Stimulated activated CD8-positive, alpha-beta memory T cell treated with anti-CD3 and anti-CD28 coated beads, Interleukin-7, amount 100 ng/mL, for 24 hours (primary cell): Measurements from ENCODE around the gene EFCAB10.
"Not testable (repeated sequence)": the region's sequence is repeated elsewhere in the genome, so short reads cannot be mapped to it uniquely, and the experiment has no call there.

Experiments used
- DNase-seq: peaks from one replicate; pipeline ENCODE4 v3.0.0-alpha.2; 2020; ENCODE audit warnings: low read depth

The EFCAB10 gene

GRCh38 chr7:105530546-105530945 is 50.7 kb downstream of the EFCAB10 start:
- DNase-seq: no peak

- DNase-seq: no peak
Observed at GRCh38 chr7:105530126-105530525, 51.2 kb downstream of the EFCAB10 start.

GRCh38 chr7:105527737-105528136 is 53.6 kb downstream of the EFCAB10 start:
- not testable (repeated sequence) for DNase-seq

DNA sequence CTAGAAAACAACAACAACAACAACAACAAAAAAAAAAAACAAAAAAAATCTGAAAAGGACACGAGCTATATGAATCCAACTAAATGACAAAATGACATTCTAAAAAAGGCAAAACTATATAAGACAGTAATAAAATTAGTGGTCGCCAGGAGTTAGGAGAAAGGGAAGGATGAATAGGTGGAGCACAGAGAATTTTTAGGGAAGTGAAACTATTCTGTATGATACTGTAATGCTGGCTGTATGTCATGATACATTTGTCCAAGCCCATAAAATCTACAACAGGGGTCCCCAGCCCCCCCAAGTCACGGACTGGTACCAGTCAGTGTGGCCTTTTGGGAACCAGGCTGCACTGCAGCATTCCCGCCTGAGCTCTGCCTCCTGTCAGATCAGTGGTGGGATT is 56.5 kb downstream of the EFCAB10 start:
- no peak for DNase-seq

- DNase-seq: not testable (repeated sequence)
Observed at GRCh38 chr7:105524423-105524822, 56.9 kb downstream of the EFCAB10 start.

DNA sequence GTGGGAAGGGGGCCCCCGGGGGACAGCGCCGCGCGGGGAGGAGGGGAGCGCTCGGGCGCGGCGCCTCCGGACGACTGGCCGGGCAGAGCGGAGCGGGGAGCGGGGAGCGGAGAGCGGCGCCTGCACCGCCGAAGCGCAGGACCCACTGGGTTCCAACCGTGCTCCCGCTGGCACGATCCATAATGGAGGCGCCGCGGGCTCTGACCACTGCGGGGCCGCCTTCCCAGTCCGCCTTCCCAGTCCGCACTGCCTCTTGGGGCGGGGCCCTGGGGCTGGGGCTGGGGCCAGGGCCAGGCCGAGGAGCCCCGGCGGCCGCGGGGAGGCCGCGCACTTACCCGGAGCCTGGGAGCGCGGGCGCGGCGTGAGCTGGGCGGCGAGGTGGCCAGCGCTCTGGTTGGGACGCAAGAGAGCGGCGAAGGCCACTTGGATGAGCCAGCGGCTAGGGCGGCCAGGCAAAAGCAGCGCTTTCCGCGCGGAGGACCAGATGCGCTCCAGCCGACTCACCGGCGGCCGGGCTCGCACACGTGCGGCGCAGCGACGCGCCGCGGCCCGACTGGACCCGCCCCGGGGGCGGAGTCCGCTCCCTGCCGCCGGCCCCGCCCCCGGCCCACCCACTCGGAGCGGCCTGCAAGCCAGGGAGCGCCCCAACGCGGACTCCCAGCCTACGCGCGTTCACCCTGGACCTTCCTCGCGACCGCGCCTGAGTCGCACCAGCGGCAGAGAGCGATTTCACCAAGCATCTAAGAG is 59.4 kb downstream of the EFCAB10 start, which contains the start of gene PUS7:
PUS7 (minus strand) TSS at position 555 of the 747 bp plus-strand sequence. CDS start 13,759 bp downstream, outside the sequence.
- DNase-seq: peak; percentile 60

DNA sequence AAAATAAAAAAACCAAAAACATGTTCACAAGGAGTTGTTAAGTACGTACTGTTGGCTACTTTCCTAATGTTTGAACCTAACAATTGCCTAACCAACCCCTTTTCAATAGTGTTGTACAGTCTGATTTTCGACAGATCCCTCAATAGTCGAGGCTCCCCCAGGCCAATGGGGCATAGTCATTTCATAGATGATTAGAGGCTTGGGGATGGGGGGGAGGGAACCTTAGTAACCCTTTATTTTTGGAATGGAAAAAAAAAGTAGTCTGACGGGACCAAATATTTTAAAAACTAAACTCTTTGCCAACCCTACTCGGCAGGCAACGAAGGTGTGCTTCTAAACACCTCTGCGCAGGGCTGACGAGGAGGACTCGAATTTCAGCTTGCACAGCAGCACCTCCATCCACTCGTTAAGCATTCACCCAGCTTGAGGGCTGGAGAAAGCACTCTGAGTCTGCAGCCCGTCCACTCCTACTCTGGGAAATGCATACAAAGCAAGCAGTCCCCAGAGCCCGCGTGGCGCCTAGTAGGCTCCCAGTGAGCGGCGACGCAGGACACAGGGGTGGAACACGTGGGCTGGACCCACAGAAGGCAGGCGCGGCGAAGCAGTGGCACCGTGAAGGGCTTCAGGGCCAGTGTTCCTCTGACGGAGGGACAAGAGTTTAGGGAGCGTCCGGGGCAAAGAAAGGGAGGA is 60.1 kb downstream of the EFCAB10 start:
- peak; percentile 17 for DNase-seq

DNA sequence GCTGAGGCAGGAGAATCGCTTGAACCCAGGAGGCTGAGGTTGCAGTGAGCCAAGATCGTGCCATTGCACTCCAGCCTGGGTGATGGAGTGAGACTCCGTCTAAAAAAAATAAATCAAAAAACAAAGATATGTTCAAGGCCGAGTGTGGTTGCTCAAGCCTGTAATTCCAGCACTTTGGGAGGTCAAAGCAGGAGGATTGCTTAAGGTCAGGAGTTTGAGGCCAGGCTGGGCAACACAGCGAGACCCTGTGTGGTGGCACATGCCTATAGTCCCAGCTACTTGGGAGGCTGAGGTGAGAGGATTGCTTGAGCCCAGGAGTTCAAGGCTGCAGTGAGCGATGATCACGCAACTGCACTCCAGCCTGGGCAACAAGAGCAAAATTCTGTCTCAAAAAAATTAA is 60.7 kb downstream of the EFCAB10 start:
- DNase-seq: not testable (repeated sequence)

- no peak for DNase-seq
Observed at GRCh38 chr7:105519353-105519752, 61.9 kb downstream of the EFCAB10 start.

GRCh38 chr7:105515610-105516009 is 65.7 kb downstream of the EFCAB10 start:
- DNase-seq: not testable (repeated sequence)
